ENCODE results near the gene MRPL12. TPM values are rescaled to one million over a fixed set of nuclear protein-coding genes. Genes with fewer than 3 reads are reported as not detected.

The MRPL12 gene
- total RNA-seq, 1 experiment from 2014 or later, result 260 TPM

GRCh38 chr17:81666092-81666341, 37.1 kb upstream of the MRPL12 start (continued):
- TF ChIP-seq REST (IDR thresholded peaks at IDR 0.05; ENCODE audit: low read depth), result no peak

- peaks cover 3% of the 10 kb centered on the region; the same call in 1 of the 2 replicates for H4K20me1 ChIP-seq (ENCODE audit: insufficient read depth)
- ATAC-seq (peak; percentile 86), DNase-seq (ENCODE audit: low read depth, low spot score) (peak; percentile 94)
- no peaks in the 10 kb centered on the region for H3K9me3 ChIP-seq (ENCODE audit: control insufficient read depth in 1 of 2, insufficient read depth in 1 of 2, low read depth in 1 of 2, low read length in 2 of 2)
- POLR2A ChIA-PET, result interaction anchor here (1.8 to 2.7 kb wide), 2 partner anchors 9 to 17 kb away, joined by 7 to 9 read pairs; partner anchors contain the start of genes ARL16 and HGS
- RAD21 ChIA-PET (ENCODE audit: low non-redundant PET in 1 of 2, low total read pairs in 2 of 2, uncharacterized antibody in 2 of 2, unreplicated experiment in 2 of 2), result interaction anchor here in 1 of 2 experiments (2.2 kb wide), 1 partner anchor 17 kb away, joined by 4 read pairs; the partner anchor contains the start of genes ARL16 and HGS
- no TSS peak for BruUV-seq (replicated peaks)
- H3K9me2 ChIP-seq (ENCODE audit: insufficient read depth), result no peaks in the 10 kb centered on the region
- intact Hi-C loops (cut with micrococcal nuclease), result loop anchor here (1.0 kb wide), 2 partner anchors 17 to 29 kb away; partner anchors contain the start of genes ARL16, NPLOC4 and TSPAN10
- peaks cover 23 to 44% of the 10 kb centered on the region in 2 experiments for H3K36me3 ChIP-seq (ENCODE audit: control insufficient read depth in 1 of 2, insufficient read depth in 2 of 2, low read length in 2 of 2)
- peaks cover 40 to 48% of the 10 kb centered on the region in 2 experiments for H3K4me1 ChIP-seq (ENCODE audit: control insufficient read depth in 1 of 2, insufficient read depth in 2 of 2, low read length in 2 of 2)
- H3K9ac ChIP-seq (ENCODE audit: low read length), result peak within 1 kb of the TSS; percentile 97
- no peak within 1 kb of the TSS for H2AFZ ChIP-seq (ENCODE audit: low read depth, low read length, poor library complexity, severe bottlenecking)
- no peaks in the 10 kb centered on the region for H3K27me3 ChIP-seq (ENCODE audit: insufficient read depth, low read length)
- H3K27ac ChIP-seq (ENCODE audit: low read depth, low read length), result peak within 1 kb of the TSS; percentile 86
- H3K4me3 ChIP-seq (replicated peaks in 1 of 2; ENCODE audit: low read depth in 1 of 2, low read length in 2 of 2), result peak within 1 kb of the TSS; percentile 78 to 84
- peak within 1 kb of the TSS; percentile 89 for H3K4me2 ChIP-seq (ENCODE audit: low read length)
- CTCF ChIA-PET, result no interaction called here
- H3K79me2 ChIP-seq (ENCODE audit: insufficient read depth, low read length), result peaks cover 67% of the 10 kb centered on the region
- TF ChIP-seq TCF7L2 (IDR thresholded peaks at IDR 0.05; ENCODE audit: borderline replicate concordance, extremely low read depth, insufficient read depth, insufficient read length), result no peak
- TF ChIP-seq CTCF (IDR thresholded peaks at IDR 0.05 in 2 of 3, conservative IDR thresholded peaks at IDR 0.05 in 1 of 3; ENCODE audit: borderline replicate concordance in 1 of 3, insufficient read depth in 1 of 3, low read depth in 2 of 3, low read length in 2 of 3), result no peak
- TF ChIP-seq ATF3 (IDR thresholded peaks at IDR 0.05), result no peak
- TF ChIP-seq EZH2 (IDR thresholded peaks at IDR 0.05), result no peak
- TF ChIP-seq SRF (IDR thresholded peaks at IDR 0.05; ENCODE audit: low read depth), result no peak
- no peak for TF ChIP-seq CEBPB (IDR thresholded peaks at IDR 0.05; ENCODE audit: low read depth)
- peak; percentile 72 for TF ChIP-seq ZBTB33 (IDR thresholded peaks at IDR 0.05; ENCODE audit: extremely low read depth, insufficient replicate concordance, low read length)
- TF ChIP-seq REST (IDR thresholded peaks at IDR 0.05; ENCODE audit: low read depth), result no peak
- peak; percentile 93 for TF ChIP-seq POLR2A (IDR thresholded peaks at IDR 0.05; ENCODE audit: borderline replicate concordance, extremely low read depth, insufficient read depth, insufficient read length)
Observed at GRCh38 chr17:81666342-81667191, 36.6 kb upstream of the MRPL12 start, which contains the start of the genes CCDC137 and OXLD1. CCDC137 (plus strand) TSS chr17:81666737; CDS start chr17:81666767, 30 bp downstream. OXLD1 (minus strand) TSS chr17:81666605; CDS start chr17:81666577, 28 bp downstream.

Data from HCT116 (cell line).